HCT116 (cell line): Measurements from ENCODE around the gene AQP12B. TPM values are rescaled to one million over a fixed set of nuclear protein-coding genes. Genes with fewer than 3 reads are reported as not detected.

Source experiments
- ATAC-seq: fragments of 200-7000 bp; cut with Tn5 transposase; 2 replicates; pipeline ENCODE4 v1.9.1; 2020; ENCODE audit warnings: mild to moderate bottlenecking, moderate library complexity
- BruUV-seq: library from RNA; stranded (reverse); fragments of 400-500 nt; replicated peaks from 2 replicates; lab custom pipeline; 2021; lab: Mats Ljungman, UMichigan
- CTCF ChIA-PET: fragments of 300-600 bp; sonication (Branson Sonifier 250); formaldehyde crosslinking; loops from one replicate; lab custom pipeline; 2021; ENCODE audit warnings: antibody characterized with exemption; lab: Charles Lee
- POLR2A ChIA-PET: fragments of 300-600, 350-600 bp; sonication (Branson Sonifier 250); formaldehyde crosslinking; loops from one replicate; lab custom pipeline; 2021; ENCODE audit warnings: antibody characterized with exemption; lab: Charles Lee
- RAD21 ChIA-PET, 2 experiments: fragments of 300-600 bp; sonication (Branson Sonifier 250); formaldehyde crosslinking; loops; one replicate each; lab custom pipeline; 2023; ENCODE audit warnings: low total read pairs in 2 of 2; ENCODE audit not compliant: uncharacterized antibody in 2 of 2, unreplicated experiment in 2 of 2, low non-redundant PET in 1 of 2; lab: Charles Lee
- DNase-seq: peaks from one replicate; pipeline ENCODE4 v3.0.0-alpha.2; 2010; ENCODE audit warnings: low read depth, low spot score
- H2AFZ ChIP-seq: fragments of 200-600 bp; shearing (Covaris generic), sonication (generic); 2 replicates; pipeline ENCODE4 v1.6.1; 2017; ENCODE audit warnings: low read depth, mixed run types, mixed read lengths, antibody characterized with exemption, low read length; ENCODE audit not compliant: poor library complexity, severe bottlenecking
- H3K27ac ChIP-seq: 2 replicates; pipeline ENCODE4 v1.5.1; 2012; ENCODE audit warnings: low read depth, low read length
- H3K27me3 ChIP-seq: fragments of 200-600 bp; sonication (generic); 2 replicates; pipeline ENCODE4 v1.6.1; 2016; ENCODE audit warnings: mixed run types, low read length, mixed read lengths; ENCODE audit not compliant: insufficient read depth
- H3K36me3 ChIP-seq, 2 experiments: fragments of 200-500 bp in 1 of 2; fragments of 200-600 bp in 1 of 2; sonication (Bioruptor generic) in 1 of 2; sonication (generic) in 1 of 2; 2 replicates each; pipeline versions ENCODE4 v1.5.1 to v1.6.1; 2014 to 2016; ENCODE audit warnings: low read length in 2 of 2, inconsistent platforms in 1 of 2, mixed read lengths in 1 of 2, mixed run types in 1 of 2; ENCODE audit not compliant: insufficient read depth in 2 of 2, control insufficient read depth in 1 of 2
- H3K4me1 ChIP-seq, 2 experiments: fragments of 200-600 bp in 1 of 2; sonication (generic) in 1 of 2; 2 replicates each; pipeline versions ENCODE4 v1.5.1 to v1.6.1; 2012 to 2017; ENCODE audit warnings: low read length in 2 of 2, inconsistent platforms in 1 of 2, mild to moderate bottlenecking in 1 of 2, mixed read lengths in 1 of 2, mixed run types in 1 of 2, moderate library complexity in 1 of 2; ENCODE audit not compliant: insufficient read depth in 2 of 2, control insufficient read depth in 1 of 2
- H3K4me2 ChIP-seq: fragments of 200-600 bp; sonication (generic); 2 replicates; pipeline ENCODE4 v1.6.1; 2017; ENCODE audit warnings: mixed run types, low read length, mixed read lengths
- H3K4me3 ChIP-seq, 2 experiments: fragments of 200-600 bp in 1 of 2; sonication (generic) in 1 of 2; replicated peaks in 1 of 2; 2 replicates each; pipeline ENCODE4 v1.5.1; 2011 to 2016; ENCODE audit warnings: low read length in 2 of 2, control low read depth in 1 of 2, low read depth in 1 of 2, mild to moderate bottlenecking in 1 of 2, mixed read lengths in 1 of 2, mixed run types in 1 of 2
- H3K79me2 ChIP-seq: fragments of 200-600 bp; sonication (generic); 2 replicates; pipeline ENCODE4 v1.6.1; 2017; ENCODE audit warnings: mild to moderate bottlenecking, mixed run types, low read length, moderate library complexity, mixed read lengths; ENCODE audit not compliant: insufficient read depth
- H3K9ac ChIP-seq: fragments of 200-600 bp; sonication (generic); 2 replicates; pipeline ENCODE4 v1.6.1; 2016; ENCODE audit warnings: low read length, mixed read lengths
- H3K9me2 ChIP-seq: fragments of 200-600 bp; sonication (generic), shearing (Covaris generic); 2 replicates; pipeline ENCODE4 v1.6.1; 2017; ENCODE audit warnings: mixed run types, mild to moderate bottlenecking, moderate library complexity; ENCODE audit not compliant: insufficient read depth
- H3K9me3 ChIP-seq, 2 experiments: fragments of 200-500 bp in 1 of 2; fragments of 200-600 bp in 1 of 2; sonication (Bioruptor generic) in 1 of 2; sonication (generic) in 1 of 2; 2 replicates each; pipeline ENCODE4 v1.6.1; 2014 to 2017; ENCODE audit warnings: low read length in 2 of 2, mixed read lengths in 2 of 2, inconsistent platforms in 1 of 2, low read depth in 1 of 2, mild to moderate bottlenecking in 1 of 2, mixed run types in 1 of 2, moderate library complexity in 1 of 2; ENCODE audit not compliant: control insufficient read depth in 1 of 2, insufficient read depth in 1 of 2
- H4K20me1 ChIP-seq: fragments of 200-600 bp; sonication (generic), shearing (Covaris generic); 2 replicates; pipeline ENCODE4 v1.6.1; 2017; ENCODE audit warnings: mixed run types, mild to moderate bottlenecking, moderate library complexity; ENCODE audit not compliant: insufficient read depth
- CBX3 ChIP-seq: IDR thresholded peaks from 2 replicates; pipeline ENCODE4 v1.6.1; 2012; ENCODE audit warnings: low read depth
- CEBPB ChIP-seq: IDR thresholded peaks from 2 replicates; pipeline ENCODE4 v1.6.1; 2012; ENCODE audit warnings: low read depth
- EGR1 ChIP-seq: IDR thresholded peaks from 2 replicates; pipeline ENCODE4 v1.6.1; 2012; ENCODE audit warnings: low read depth
- FOSL1 ChIP-seq: IDR thresholded peaks from 2 replicates; pipeline ENCODE4 v1.6.1; 2012; ENCODE audit warnings: low read depth
- POLR2A ChIP-seq: IDR thresholded peaks from 2 replicates; pipeline ENCODE4 v1.7.0; 2011; ENCODE audit warnings: borderline replicate concordance; ENCODE audit not compliant: insufficient read depth, insufficient read length; ENCODE audit errors: extremely low read depth
- RAD21 ChIP-seq: IDR thresholded peaks from 2 replicates; pipeline ENCODE4 v1.6.1; 2012; ENCODE audit warnings: low read depth, mild to moderate bottlenecking
- REST ChIP-seq: IDR thresholded peaks from 2 replicates; pipeline ENCODE4 v1.6.1; 2012; ENCODE audit warnings: low read depth
- SIN3A ChIP-seq: IDR thresholded peaks from 2 replicates; pipeline ENCODE4 v1.6.1; 2012; ENCODE audit warnings: low read depth
- SRF ChIP-seq: IDR thresholded peaks from 2 replicates; pipeline ENCODE4 v1.6.1; 2012; ENCODE audit warnings: low read depth
- YY1 ChIP-seq: IDR thresholded peaks from 2 replicates; pipeline ENCODE4 v1.6.1; 2011; ENCODE audit warnings: low read length, low read depth, moderate library complexity, mild to moderate bottlenecking; ENCODE audit not compliant: insufficient replicate concordance; ENCODE audit errors: extremely low read depth
- ZFX ChIP-seq: fragments of 450-650 bp; IDR thresholded peaks from 2 replicates; pipeline ENCODE4 v1.6.1; 2017
- ZNF274 ChIP-seq: fragments of 200-500 bp; sonication (Bioruptor generic); IDR thresholded peaks from 2 replicates; pipeline ENCODE4 v1.6.1; 2014; ENCODE audit warnings: mild to moderate bottlenecking, low read depth, low read length, inconsistent platforms
- intact Hi-C: fragments of 100-400 bp; cut with micrococcal nuclease; formaldehyde crosslinking; loops from 2 replicates; pipeline ENCODE4 v1.10.0; 2022
- total RNA-seq: library from RNA; stranded (reverse); gene quantifications from one replicate; pipeline ENCODE4 v1.2.1, GENCODE V29; 2021; ENCODE audit not compliant: unreplicated experiment
- TF ChIP-seq, protein P1 (sequence below): IDR thresholded peaks from 2 replicates; pipeline ENCODE4 v1.6.1; 2012
- TF ChIP-seq, protein P2 (sequence below): IDR thresholded peaks from 2 replicates; pipeline ENCODE4 v1.6.1; 2011; ENCODE audit warnings: mild to moderate bottlenecking, low read length, moderate library complexity; ENCODE audit not compliant: insufficient replicate concordance; ENCODE audit errors: extremely low read depth

AQP12B gene
- total RNA-seq, 1 experiment from 2014 or later = not detected

- ChIA-PET RAD21 (no interaction called here), CTCF (no interaction called here), POLR2A (no interaction called here)
- Histone ChIP-seq H4K20me1 (no peaks in the 10 kb centered on the region), H3K4me3 (no peak overlapping the region), H3K27ac (no peak overlapping the region), H3K4me1 (no peaks in the 10 kb centered on the region), H3K9ac (no peak overlapping the region), H3K9me2 (no peaks in the 10 kb centered on the region), H2AFZ (no peak overlapping the region), H3K9me3 (no peaks in the 10 kb centered on the region), H3K79me2 (no peaks in the 10 kb centered on the region), H3K27me3 (no peaks in the 10 kb centered on the region), H3K36me3 (no peaks in the 10 kb centered on the region), H3K4me2 (no peak overlapping the region)
- TF ChIP-seq SIN3A = no peak
- TF ChIP-seq SRF = no peak
- TF ChIP-seq, protein P1, sequence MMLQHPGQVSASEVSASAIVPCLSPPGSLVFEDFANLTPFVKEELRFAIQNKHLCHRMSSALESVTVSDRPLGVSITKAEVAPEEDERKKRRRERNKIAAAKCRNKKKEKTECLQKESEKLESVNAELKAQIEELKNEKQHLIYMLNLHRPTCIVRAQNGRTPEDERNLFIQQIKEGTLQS = no peak
- TF ChIP-seq CBX3 = no peak
- no peak for TF ChIP-seq REST
- TF ChIP-seq ZFX = no peak
- TF ChIP-seq RAD21 = no peak
- TF ChIP-seq FOSL1 = no peak
- no peak for TF ChIP-seq EGR1
- TF ChIP-seq POLR2A = no peak
- TF ChIP-seq ZNF274 = no peak
- TF ChIP-seq YY1 = no peak
- TF ChIP-seq, protein P2, sequence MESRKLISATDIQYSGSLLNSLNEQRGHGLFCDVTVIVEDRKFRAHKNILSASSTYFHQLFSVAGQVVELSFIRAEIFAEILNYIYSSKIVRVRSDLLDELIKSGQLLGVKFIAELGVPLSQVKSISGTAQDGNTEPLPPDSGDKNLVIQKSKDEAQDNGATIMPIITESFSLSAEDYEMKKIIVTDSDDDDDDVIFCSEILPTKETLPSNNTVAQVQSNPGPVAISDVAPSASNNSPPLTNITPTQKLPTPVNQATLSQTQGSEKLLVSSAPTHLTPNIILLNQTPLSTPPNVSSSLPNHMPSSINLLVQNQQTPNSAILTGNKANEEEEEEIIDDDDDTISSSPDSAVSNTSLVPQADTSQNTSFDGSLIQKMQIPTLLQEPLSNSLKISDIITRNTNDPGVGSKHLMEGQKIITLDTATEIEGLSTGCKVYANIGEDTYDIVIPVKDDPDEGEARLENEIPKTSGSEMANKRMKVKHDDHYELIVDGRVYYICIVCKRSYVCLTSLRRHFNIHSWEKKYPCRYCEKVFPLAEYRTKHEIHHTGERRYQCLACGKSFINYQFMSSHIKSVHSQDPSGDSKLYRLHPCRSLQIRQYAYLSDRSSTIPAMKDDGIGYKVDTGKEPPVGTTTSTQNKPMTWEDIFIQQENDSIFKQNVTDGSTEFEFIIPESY = no peak
- no peak for TF ChIP-seq CEBPB
- intact Hi-C loops = no loop called here
- ATAC-seq (no peak), DNase-seq (no peak)
- no TSS peak for BruUV-seq
These were observed 19.3 kb upstream of the AQP12B start for GRCh38 chr2:240701736-240702639.
